Left ventricle myocardium inferior (tissue), 1 donor: ENCODE results near the gene CRYL1. TPM values are rescaled to one million over a fixed set of nuclear protein-coding genes. Genes with fewer than 3 reads are reported as not detected.

ENCODE experiments used
- DNase-seq: peaks from one replicate; pipeline ENCODE4 v3.0.0-alpha.2; 2020
- H3K27ac ChIP-seq: fragments of 200-600 bp; replicated peaks from 2 replicates; pipeline ENCODE4 v1.8.0; 2021
- H3K27me3 ChIP-seq: fragments of 200-600 bp; 2 replicates; pipeline ENCODE4 v1.8.0; 2021; ENCODE audit warnings: low read depth
- H3K36me3 ChIP-seq: fragments of 200-600 bp; 2 replicates; pipeline ENCODE4 v1.8.0; 2021
- H3K4me1 ChIP-seq: fragments of 200-600 bp; 2 replicates; pipeline ENCODE4 v1.8.0; 2021
- H3K4me3 ChIP-seq: fragments of 200-600 bp; 2 replicates; pipeline ENCODE4 v1.8.0; 2021; ENCODE audit warnings: mild to moderate bottlenecking, moderate library complexity
- H3K9me3 ChIP-seq: fragments of 200-600 bp; replicated peaks from 2 replicates; pipeline ENCODE4 v1.8.0; 2021
- CTCF ChIP-seq: fragments of 200-600 bp; IDR thresholded peaks from 2 replicates; pipeline ENCODE4 v1.8.0; 2021; ENCODE audit warnings: antibody characterized with exemption, mild to moderate bottlenecking, borderline replicate concordance
- intact Hi-C: fragments of 100-400 bp; cut with micrococcal nuclease; formaldehyde crosslinking; loops from one replicate; pipeline ENCODE4 v1.11.0; 2022
- total RNA-seq: library from RNA; stranded (reverse); fragmentation: NEBNext Ultra II Directional; extraction: Animal tissue kit (Norgen Biotek cat#: 25700); gene quantifications from one replicate; pipeline ENCODE4 v1.2.1, GENCODE V29; 2021
- donor health status: DM: no; HTN: yes; CAD: no; lungs with severe emphysema.

The CRYL1 gene
- total RNA-seq, 1 donor from 2014 or later = 20.5 TPM

- Histone ChIP-seq H3K9me3 (no peaks in the 10 kb centered on the region), H3K27ac (no peak overlapping the region), H3K4me3 (no peak overlapping the region), H3K4me1 (peaks cover 7% of the 10 kb centered on the region), H3K27me3 (no peaks in the 10 kb centered on the region), H3K36me3 (no peaks in the 10 kb centered on the region)
- peak; percentile 38 for TF ChIP-seq CTCF
- no peak for DNase-seq
- intact Hi-C loops = no loop called here
Measured at GRCh38 chr13:20489185-20489820, 36.4 kb downstream of the CRYL1 start.

- peak overlapping the region; percentile 40 for H3K27ac ChIP-seq
- intact Hi-C loops = no loop called here
- TF ChIP-seq CTCF = no peak
- no peak overlapping the region for H3K4me3 ChIP-seq
- no peaks in the 10 kb centered on the region for H3K9me3 ChIP-seq
- H3K36me3 ChIP-seq = no peaks in the 10 kb centered on the region
- no peaks in the 10 kb centered on the region for H3K27me3 ChIP-seq
- H3K4me1 ChIP-seq = peaks cover 7% of the 10 kb centered on the region
- DNase-seq = no peak
Measured at GRCh38 chr13:20487927-20488326, 37.7 kb downstream of the CRYL1 start.

GRCh38 chr13:20482787-20483186 lies 42.9 kb downstream of the CRYL1 start:
- H3K4me3 ChIP-seq = no peak overlapping the region
- H3K27me3 ChIP-seq = no peaks in the 10 kb centered on the region
- intact Hi-C loops = no loop called here
- H3K9me3 ChIP-seq = no peaks in the 10 kb centered on the region
- no peak for TF ChIP-seq CTCF
- H3K4me1 ChIP-seq = no peaks in the 10 kb centered on the region
- H3K36me3 ChIP-seq = no peaks in the 10 kb centered on the region
- no peak for DNase-seq
- H3K27ac ChIP-seq = peak overlapping the region; percentile 16

- no peak for DNase-seq
- intact Hi-C loops = no loop called here
Measured at GRCh38 chr13:20482275-20482761, 43.3 kb downstream of the CRYL1 start.

GRCh38 chr13:20477394-20477793 lies 48.3 kb downstream of the CRYL1 start:
- Histone ChIP-seq H3K4me3 (no peak overlapping the region), H3K27ac (no peak overlapping the region), H3K36me3 (no peaks in the 10 kb centered on the region), H3K27me3 (no peaks in the 10 kb centered on the region), H3K4me1 (no peaks in the 10 kb centered on the region), H3K9me3 (no peaks in the 10 kb centered on the region)
- no peak for TF ChIP-seq CTCF
- DNase-seq = no peak
- intact Hi-C loops = no loop called here

More at GRCh38 chr13:20482275-20482761, 43.3 kb downstream of the CRYL1 start:
- H3K27ac ChIP-seq = peak overlapping the region; percentile 16
- no peaks in the 10 kb centered on the region for H3K36me3 ChIP-seq
- H3K4me3 ChIP-seq = no peak overlapping the region
- H3K27me3 ChIP-seq = no peaks in the 10 kb centered on the region
- H3K9me3 ChIP-seq = no peaks in the 10 kb centered on the region
- H3K4me1 ChIP-seq = no peaks in the 10 kb centered on the region
- no peak for TF ChIP-seq CTCF
